NCI-H526 (cell line): ENCODE measurements around the gene MAPK11.

ENCODE experiments used
- DNase-seq, 2 experiments: peaks; one replicate each; lab custom pipeline; 2025; lab: John Stamatoyannopoulos, UW

The MAPK11 gene

DNA sequence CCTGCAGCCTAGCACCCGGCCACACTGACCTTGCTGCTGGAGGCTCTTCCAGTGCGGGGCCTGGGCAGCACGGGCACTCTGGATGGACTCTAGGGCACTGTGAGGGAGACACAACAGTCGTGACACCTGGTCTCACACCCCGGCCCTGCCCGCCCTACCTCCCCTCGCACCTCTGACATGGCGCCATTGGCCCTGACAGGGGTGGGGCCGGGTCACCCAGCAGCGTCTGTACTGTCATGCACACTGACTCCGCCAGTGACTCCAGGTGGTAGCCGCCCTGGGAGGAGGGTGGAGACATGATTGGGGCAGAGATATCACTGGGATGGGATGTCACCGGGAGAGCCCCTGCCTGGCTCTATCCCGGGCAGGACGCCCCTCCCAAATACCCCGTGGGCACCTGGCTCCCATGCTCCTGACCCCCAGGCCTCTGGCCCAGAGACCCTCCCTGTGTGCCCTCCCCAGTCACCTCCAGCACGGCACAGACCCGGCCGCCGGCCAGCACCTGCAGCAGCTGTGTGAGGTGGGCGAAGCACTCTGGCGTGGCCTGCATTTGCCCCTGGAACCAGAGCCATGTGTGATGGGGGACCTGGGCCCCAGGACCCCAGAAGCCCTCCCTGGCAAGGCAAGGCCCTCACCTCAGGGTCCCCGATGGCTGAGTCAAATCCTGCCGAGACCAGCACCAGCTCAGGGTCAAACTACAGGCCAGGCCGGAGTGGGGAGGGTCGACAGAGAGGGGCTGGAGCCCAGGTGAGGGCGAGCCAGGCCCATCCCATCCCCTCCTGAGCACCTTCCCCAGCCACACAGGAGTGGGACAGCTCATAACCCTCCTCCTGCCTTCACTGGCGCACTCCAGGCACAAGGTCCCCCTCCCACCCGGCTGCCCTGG lies 21.7 kb downstream of the MAPK11 start:
- no peak for DNase-seq

DNA sequence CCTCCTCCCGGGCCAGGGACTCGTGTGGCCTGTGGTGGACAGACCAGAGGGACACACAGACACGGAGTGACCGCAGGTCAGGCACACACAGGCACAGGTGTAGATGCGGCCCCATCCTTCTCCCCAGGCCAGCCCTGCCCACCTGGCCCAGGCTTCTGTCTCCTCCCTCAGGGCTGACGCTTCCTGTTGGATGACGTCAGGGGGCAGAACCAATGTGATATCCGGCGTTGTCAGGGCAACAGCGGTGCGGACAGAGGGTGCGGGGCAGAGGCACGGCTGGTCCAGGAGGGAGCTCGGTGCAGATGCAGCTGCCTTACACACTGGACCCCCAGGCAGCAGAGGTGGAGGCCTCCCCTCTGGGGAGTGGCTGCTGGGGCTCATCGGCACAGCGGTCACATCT lies 22.4 kb downstream of the MAPK11 start:
- peak; percentile 60 to 64 for DNase-seq

DNA sequence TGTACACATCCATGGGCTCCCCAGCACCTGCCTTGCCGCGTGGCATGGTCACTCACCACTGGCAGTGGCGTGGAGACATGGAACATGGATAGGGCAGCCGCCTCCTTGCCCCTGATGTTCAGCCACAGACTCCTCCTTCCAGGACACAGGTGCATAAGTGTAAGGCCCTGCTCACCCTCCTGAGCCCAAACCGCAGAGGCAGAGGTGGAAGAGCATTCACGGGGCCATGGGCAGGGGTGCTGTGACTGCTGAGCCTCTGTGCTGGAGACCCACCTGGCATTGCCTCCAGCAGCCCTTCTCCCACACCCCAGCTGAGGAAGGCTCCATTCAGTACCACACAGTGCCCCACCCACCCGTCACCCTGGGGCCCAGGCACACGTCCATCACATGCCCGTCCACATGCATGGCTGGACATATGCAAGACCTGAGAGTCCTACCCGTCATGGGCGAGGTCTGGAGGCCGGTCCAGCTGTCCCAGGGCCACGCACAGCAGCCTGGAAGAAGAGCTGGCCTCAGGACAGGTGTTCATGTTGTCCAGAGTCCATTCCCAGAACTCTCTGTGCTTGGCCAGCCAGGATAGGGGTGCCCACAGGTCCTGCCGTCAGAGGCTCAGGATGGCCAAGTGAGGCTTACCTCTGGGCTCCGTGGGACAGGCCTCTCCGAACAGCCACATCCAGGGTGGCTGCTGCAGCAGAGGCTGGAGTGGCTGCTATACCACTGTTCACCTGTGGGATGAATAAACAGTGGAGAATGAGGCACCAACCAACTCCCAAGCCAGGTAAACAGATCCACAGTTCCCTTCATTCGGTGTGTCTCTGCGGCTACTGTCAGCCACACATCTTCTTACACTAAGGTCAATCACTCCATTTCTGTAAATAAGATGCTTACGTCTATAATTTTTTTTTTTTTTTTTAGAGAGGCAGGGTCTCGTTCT lies 23.7 kb downstream of the MAPK11 start:
- DNase-seq, result peak in 1 of 2 experiments; percentile 15

DNA sequence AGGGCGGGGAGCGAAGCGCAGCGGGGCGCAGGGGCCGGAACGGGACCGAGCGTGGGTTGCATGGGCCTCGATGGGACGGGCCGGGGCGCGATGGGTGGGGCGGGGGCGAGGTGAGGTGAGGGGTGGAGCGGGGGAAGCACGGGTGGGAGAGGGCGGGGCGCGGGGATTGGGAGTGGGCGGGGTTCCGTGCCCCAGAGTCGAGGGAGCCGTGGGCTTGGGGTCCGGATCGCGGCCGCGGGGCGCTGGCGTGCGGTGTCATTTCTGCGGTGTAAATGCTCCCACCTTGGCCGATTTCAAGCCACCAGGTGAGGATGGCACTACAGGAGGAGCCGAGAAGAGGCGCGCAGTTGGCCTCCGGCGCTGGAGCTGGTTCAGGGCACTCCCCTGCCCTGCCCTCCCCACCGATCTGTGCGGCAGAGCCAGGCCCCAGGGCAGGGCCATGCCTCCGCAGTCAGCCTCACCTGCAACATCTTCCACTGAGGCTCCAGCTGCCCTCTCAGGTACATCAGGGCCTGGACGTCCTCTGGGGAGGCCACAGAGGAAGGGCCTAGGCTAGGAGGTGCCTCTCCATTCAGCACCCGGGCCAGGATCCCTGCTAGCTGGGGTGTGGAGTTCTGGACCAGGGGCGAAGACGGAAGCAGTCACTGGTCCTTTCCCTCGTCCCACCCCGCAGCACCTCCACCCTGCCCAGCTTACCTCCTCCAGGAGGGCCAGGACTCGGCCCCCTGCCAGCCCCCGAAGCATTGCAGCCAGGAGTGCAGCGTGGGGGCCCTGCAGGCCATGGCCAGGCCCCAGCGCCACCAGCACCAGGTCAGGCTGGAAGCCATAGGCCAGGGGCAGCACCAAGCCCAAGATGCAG lies 24.7 kb downstream of the MAPK11 start:
- no peak for DNase-seq

DNA sequence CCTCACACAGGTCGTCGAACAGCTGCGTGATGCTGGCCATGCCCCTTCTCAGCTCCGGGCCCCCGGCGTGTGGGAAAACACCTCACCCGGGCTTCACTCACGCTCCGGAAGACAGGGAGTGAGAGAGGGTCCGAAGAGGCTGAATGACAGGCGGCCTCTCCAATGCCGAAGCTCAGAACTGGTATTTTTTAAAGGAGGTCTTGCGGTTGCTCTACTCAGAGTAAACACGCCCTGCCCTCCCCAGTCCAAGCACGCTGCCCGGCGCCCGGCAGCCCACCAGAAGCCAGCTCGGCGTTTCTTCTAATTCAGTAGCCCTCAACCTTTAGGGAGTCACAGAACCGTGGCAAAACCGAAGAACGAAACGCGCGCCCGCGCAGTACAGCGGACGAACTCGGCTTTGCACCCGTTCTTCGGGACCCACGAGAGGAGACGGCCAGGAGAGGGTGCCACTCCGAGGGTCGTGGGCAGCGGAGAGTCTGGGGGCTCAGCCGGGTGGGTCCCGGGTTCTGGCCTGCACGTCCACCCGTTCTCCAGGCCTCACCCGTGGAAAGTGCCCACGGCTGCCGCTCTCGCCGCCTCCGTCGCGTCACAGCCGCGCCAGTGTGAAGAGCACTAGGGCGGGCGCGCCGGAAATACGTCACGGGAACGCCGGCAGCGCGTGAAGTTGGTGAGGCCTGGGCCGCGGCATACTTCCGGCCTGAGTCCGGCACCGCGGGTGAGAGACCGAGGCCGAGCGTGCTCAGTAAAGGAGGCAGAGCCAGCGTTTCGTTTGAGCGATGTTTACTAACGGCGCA lies 25.6 kb downstream of the MAPK11 start, which contains the start of gene TUBGCP6:
TSS of gene TUBGCP6 (minus strand) at position 604 of the 794 bp plus-strand sequence. CDS start at position 40, 564 bp downstream.
- peak; percentile 45 to 91 for DNase-seq

DNA sequence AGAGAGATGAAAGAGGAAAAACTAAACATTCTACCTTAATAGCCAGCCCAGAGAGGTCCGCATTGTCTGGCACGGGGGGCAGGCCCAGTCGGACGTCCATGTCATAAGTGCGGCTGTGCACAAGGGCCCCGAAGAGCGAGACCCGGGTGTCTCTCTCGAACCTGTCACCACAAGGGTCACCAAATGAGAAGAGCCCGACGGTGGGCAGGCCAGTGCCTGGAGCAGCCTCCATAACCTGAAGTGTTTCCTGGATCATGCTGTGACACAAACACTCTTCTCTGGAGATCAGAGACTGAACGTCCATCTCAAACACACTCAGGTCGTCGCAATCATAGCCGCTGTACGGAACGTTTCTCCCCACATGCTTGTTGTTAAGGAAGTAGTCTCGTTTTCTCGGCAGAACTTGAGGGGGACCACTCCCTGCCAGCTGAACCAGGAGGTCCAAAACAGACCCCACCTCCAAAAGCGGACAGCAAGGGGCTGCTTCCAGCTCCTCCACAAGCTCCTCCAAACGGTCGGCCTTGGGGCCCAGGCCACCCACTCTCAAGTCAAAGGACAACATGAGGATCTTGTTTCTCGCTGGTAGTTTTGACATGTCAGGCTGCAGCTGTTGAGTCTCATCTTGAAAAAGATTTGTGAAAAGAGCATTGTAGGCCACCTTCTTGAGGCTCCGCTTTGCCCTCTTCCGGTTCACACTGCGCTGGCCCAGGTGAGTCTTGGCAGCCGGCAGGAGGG lies 26.3 kb downstream of the MAPK11 start:
- no peak for DNase-seq

DNA sequence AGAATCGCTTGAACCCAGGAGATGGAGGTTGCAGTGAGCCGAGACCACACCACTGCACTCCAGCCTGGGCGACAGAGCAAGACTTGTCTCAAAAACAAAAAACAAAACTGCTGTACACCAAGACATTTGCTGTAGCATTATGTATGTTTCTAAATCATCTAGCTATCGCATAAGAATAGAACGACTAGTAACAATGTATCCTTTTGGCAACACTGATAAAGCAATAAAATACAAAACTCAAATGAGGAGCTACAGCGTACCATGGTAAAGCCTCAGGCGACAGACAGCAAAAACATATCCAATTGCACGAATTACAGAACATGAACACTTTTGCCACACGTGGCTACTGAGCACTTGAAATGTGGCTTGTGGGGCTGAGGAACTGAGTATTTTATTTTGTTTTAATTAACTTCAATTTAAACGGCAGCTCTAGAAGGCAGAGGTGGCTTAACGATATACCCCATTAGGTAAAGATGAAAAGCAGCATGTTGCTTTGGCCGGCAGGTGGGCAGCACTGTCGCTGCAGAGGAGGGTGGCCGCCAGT lies 27.7 kb downstream of the MAPK11 start:
- no peak for DNase-seq

DNA sequence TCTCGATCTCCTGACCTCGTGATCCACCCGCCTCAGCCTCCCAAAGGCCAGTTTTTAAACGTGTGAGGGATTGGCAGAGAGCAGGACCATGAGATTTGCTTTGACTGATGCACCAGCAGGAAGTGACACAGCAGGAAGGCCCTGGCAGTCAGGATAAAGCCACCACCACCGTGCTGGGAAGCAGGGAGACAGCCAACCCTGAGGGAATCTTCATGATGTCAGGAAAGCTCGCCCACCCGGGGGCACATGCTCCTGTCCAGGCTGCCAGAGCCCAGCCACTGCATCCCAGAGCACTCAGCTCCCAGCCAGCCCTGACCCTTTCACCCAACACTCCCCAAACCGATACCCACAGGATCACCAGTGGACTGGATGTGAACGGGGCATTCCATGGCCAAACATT lies 31.4 kb downstream of the MAPK11 start:
- no peak for DNase-seq

DNA sequence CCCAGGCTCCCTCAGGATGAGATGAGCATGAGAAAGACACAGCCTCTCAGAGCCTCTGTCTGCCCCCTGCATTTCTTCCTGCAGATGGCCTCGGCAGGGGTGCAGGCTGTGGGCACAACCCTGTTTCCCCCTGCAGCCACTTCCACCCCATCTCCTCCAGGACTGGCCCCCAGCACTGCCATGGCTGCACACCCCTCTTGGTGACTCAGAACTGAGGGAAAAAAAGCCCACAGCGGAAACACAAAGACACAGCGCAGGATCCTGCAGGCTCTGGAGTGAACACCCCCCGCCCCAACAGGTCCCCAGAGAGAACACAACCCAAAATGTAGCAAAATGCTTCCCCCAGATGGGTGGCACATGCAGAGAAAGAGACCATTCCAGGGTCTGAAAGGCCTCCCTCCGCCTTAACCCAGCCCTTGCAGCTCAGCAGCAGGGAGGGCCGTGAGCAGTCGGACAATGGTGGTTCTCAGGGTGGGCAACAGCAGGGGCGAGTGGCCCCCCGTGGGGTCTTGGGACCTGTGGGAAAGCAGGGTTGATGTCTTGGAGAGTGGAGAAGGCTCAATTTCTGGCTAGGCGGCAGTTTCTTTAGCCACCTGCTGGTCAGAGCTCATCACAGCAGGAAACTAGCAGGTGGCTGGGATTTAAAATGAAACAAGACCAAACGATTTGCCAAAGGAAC lies 33.3 kb downstream of the MAPK11 start:
- DNase-seq, result no peak

DNA sequence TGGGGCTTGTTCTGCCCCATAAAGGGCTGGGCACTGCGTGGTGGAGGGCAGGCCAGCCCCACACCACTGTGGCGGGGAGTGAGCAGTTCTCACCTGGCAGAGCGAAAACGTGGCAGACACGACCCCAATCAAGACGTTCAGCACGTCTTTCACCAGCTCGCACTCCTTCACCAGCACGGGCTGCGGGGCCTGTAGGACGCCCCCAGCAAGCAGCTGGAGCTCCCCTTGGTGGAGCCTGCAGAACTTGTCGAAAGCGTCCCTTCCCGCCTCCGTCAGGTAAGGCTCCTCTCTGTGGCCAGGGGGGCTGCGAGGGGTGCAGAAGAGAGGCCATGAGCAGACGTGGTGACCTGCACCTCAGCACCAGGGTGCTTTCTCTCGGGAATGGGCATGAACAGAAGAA lies 37.0 kb downstream of the MAPK11 start:
- DNase-seq, result no peak

DNA sequence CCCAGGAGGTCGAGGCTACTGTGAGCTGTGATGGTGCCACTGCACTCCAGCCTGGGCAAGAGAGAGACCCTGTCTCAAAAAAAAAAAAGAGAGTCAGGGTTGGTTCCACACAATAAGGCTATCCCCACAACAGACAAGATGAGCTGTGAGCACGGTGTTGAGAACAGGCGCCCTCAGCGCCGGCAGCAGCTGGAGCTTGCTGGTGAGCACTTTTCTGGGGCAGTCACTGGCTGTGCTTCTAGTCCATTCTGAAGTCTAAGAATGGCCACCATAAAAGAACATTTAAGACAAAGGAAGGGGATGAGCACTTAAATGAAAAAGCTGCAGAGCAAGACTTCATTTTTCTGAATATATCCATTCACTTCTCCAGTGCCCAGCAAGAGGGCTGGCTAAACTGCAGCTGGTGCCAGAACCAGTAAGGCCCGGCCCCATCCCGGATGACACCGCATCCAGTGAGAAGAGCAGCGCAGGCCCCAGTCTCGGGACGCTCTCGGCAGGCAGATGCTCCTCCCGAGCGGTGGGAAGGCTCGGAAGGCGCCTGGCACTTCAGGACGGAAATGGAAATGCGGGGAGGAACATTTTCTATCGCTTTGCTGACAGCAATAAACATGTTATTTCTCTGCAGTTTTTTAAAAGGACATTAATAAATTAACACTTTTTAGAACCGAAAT lies 37.6 kb downstream of the MAPK11 start:
- no peak for DNase-seq

DNA sequence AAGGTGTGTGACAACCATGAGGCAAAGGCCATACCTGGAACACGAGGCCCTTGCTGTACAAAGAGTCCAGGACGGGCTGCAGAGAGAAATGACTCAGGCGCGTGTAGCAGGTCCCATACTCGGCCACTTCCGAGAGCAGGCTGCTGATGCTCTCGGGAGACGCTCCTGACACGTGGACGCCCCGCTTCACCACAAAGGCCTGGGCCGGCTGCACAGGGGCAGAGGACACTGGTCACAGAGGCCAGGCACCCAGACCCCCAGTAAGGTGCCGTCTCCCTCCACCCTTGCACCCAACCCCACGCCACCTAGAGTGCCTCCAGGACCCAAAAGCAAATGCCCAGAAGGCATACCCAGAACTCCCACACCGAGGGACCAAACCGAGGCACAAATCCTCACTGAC lies 40.8 kb downstream of the MAPK11 start:
- DNase-seq, result no peak

DNA sequence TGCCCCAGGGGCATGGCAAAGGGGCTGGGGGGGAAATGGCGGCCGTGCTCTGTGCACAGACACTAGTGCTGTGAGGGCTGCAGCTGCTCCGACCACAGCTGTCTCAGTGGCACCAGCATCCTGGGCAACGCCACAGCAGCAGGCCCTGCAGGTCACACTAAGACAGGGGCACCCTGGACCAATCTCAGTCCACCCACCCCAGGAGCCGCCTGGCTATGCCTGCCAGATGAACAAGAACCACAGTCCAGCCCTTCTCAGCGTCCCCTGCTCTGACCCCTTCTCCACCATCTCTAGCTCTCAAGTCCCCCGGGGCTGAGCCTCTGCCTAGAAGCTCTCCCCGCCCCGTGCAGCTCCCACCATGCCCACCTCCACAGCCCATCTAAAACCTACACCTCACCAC lies 41.8 kb downstream of the MAPK11 start:
- no peak for DNase-seq

DNA sequence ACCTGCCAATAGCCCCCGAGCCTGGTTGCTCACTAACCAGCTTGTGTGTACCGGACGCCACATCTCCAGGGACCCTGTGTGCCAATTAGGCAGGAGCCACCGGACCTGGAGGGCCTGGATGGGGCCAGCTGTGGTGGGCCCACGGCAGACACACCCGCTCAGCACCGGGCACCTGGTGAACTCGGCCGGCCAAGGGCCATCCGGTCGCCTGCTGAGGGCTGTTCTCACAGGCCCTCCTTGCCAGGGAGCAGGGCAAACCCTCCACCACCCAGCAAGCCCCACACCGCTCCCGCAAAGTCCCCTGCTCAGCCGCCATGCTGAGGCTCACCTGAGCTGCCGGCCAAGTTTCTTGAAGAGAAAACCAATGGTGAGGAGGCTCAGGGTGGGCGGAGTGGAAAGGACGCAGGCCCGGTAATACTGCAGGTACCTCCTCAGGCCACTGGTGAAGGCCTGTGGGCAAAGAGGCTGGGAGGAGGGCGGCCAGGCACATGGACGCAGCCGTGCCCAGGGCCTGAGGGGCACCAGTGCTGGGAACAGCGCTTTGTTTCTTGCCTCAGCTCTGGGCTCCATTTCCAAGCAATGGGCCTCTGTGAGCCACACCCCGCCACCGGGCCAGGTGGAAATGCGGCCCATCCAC lies 42.5 kb downstream of the MAPK11 start:
- DNase-seq, result no peak

DNA sequence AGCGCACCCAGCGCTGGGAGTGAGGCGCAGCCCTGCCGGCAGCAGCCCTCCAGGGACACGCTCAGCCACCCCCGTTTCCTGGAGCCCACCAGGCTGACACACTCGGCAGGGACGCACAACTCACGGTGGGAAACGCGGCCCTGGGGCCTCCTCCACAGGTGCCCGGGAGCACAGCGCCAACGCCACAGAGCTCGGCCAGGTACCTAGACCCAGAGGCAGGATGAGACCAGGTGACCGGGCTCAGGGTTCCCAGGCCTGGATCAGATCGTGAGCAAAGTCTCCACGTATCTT lies 43.4 kb downstream of the MAPK11 start:
- no peak for DNase-seq

DNA sequence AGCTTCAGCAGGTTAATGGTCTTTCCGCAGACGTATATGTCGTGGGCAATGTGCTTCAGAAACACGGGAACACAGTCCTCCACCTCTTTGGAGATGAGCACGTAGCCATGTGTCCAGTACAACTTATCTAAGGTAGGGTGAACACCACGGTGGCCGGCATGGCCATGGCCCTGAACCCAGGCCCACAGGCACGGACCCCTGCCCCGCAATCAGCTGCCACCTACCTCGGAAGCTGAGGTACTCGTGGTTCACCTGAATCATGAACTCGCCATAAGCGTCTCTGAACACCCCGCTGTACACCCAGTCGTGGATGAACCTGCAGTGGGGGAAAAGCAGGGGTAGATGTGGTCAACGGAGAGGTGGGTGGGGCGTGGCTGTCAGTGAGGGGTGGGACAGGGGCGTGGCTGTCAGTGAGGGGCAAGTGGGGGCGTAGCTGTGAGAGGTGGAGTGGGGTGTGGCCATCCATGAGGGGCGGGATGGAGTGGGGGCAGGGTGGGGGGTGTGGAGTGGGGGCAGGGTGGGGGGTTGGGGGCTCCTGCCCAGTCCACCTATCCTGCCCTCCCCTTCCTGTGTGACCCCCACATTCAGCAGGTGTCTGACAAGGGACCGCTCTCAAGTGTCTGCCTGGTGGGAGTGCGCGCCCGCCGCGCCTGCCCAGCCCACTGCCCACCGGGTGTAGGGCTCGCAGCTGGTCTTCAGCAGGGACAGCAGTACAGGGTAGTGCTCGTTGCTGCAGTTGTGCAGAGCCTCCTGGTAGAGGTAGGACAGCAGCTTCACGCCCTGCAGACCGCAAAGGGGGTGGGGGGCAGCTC lies 43.9 kb downstream of the MAPK11 start:
- DNase-seq, result no peak

DNA sequence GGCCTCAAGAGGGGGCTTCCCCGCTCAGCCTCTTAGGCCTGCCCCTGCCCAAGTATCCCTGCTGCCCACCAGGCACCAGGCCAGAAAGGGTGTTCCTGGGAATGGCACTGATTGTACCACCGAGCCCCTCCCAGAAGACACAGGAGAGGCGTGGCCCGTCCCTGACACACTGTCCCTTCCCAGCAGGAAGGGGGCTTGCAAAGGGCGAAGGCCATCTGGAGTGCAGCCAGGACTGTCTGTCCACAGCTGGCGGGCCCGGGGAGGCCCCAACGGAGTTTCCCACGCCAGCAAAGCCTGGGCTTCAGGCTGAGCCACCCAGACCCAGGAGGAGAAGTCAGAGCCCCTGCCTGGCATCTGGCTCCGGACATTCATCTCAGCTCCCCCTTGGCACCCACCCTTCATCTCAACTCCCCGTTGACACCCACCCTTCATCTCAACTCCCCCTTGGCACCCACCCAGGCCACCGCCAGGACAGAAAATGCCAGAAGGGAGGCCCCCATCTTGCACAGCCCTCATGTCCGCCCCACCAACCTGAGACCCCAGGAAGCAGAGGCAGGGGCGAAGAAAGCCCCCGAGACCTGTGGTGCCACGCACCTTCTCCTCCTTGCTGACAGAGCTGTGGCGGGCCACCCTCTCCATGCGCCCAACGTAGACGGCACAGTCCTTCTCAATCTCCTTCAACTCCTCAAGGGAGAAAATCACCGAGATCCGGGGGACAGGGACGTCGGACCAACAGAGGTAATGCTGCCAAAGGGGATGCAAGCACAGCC lies 44.8 kb downstream of the MAPK11 start:
- no peak for DNase-seq
